Fibroblast of skin of left quadriceps (primary cell): ENCODE data around the gene ABL2.

ENCODE experiments used
- DNase-seq, 2 experiments: peaks; one replicate each; pipeline ENCODE4 v3.0.0-alpha.2; 2013; ENCODE audit warnings: low read depth in 2 of 2

ABL2 gene

DNA sequence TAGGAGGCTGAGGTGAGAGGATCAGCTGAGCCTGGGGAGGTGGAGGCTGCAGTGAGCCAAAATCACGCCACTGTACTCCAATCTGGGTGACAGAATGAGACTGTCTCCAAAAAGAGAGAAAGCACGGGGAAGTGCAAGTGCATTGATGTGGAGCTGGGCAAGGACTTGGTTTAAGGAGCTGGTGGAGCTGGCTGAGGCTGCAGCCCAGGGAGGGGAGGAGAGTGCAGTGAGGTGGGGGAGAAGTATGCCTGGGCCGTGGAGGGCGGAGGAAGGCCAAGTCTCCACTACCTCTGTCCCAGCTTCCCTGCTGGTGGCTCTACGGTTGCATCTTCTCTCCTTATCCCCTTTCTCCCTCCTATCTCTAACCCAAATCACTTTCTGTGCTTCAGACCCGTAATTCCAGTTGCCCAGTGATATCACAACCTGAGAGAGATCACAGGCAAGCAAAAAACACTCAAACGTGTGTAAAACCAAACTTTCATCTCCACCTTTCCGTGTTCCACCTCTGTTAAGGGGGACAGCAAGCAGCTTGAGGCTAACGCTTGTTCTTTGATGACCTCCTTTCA lies 136.5 kb downstream of the ABL2 start:
- no peak for DNase-seq

DNA sequence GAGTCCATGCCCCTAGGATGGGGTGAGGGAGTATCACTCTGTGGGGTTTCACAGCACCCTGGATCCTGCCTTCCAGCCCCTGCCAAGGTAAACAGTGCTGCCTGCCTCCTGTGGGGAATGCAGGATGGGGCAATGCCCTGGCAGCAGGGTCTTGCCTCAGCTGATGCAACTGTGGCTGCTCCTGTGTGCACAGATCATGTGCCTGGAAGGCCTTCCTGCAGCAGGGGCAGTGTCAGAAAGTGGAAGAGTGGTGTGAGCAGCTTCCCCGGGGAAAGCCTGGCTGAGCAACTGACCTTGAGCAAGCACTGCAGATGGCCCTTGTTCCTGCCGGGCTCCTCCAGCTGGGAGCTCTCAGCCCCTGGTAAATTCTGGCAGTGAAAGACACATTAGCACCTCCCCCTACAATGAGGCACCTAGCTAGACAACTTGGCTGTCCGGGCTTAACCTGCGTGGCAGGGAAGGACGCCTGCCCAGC lies 137.7 kb downstream of the ABL2 start:
- no peak for DNase-seq

DNA sequence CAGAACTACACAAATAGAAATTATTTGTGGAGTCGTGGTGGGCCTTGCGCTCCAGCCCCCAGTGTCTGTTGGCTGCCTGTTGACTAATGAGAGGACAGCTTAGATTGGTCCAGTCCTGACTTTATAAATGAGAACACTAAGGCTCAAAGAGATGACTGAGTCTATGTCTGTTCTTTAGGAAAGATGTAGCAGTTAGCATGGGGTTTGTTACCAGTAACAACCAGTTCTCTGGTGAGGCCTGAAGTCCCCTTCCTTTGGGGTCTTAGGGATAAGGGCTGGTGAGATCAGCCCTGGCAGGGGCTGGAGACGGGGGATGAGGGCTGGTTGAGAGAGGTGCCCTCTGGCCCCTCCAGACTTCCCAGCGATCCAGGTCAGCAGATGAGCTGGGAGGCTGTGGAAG lies 138.6 kb downstream of the ABL2 start:
- no peak for DNase-seq

DNA sequence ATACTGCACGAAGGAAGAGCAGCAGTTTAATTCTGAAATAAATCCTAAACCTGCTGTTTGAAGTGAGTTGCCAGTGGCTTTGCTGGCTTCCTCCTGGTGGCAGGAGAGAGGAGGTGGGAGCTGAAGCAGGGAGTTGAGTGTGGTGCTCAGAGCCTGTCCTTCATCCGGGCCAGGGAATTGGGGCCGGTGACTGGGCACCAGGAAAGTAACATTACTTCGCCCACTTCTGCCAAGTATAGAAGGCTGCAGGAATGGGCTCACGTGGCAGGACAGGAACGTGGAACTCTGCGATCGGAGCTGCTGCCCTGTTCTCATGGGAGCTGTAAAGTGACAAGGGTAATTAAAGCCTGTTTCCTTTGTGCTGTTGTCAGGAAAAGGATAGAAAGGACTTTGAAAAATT lies 139.0 kb downstream of the ABL2 start:
- no peak for DNase-seq

DNA sequence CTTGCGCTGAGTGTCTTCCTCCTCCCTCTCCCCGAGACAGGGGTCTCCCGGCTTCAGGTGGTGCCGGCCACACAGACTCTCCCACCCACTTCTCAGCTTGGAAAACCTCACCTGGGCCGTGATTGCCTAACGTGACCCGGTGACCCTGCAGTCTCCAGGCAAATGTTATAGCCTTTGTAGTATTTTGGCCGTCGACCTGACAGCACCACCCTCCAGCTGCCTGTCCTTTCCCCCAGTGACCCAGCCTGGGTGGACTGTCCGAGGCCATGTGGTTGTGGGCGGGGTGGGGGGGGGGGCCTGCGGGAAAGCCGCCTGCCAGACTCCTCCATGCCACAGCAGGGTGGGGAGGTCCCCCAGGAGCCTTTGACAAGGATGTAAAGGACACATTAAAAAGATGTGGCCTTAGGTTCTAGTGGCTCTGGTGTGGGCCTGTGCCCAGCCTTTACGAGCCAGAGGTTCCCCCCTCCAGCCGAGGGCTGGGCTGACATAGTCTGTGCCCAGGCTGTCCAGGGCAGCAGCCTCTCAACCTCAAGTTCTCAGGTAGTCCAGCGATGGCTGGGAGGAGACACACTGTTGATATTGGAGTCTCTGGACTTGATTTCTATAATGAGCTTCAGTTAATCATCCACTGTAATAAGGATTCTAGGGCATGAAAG lies 139.5 kb downstream of the ABL2 start:
- DNase-seq: no peak

DNA sequence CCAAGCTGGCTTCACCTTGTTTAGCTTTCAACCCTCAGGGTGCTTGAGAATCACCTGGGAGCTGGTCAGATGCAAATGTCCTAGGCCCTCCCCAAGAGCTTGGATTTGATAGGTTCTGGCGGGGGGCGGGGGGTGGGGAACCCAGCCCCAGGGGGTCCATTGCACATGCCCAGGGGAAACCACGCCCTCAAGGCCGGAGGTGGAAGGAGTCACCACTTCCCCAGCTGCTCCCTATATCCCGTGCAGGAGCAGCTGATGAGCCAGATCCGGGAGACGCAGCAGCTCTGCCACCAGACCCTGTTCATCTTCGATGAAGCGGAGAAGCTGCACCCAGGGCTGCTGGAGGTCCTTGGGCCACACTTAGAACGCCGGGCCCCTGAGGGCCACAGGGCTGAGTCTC lies 141.8 kb downstream of the ABL2 start:
- no peak for DNase-seq

DNA sequence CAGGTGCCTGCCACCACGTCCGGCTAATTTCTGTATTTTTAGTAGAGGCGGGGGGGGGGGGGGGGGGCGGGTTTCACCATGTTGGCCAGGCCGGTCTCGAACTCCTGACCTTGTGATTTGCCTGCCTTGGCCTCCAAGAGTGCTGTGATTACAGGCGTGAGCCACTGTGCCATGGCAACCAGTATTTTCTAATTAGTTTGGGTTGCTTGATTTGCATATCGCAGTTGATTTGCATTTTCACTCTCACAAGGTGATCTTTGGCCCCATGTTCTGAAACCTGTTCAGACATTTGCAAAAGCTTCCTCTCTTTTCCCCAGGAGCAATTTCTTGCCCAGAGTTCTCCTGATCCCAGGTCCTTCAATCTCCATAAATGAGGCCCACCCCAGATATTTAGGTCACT lies 145.9 kb downstream of the ABL2 start:
- no peak for DNase-seq

DNA sequence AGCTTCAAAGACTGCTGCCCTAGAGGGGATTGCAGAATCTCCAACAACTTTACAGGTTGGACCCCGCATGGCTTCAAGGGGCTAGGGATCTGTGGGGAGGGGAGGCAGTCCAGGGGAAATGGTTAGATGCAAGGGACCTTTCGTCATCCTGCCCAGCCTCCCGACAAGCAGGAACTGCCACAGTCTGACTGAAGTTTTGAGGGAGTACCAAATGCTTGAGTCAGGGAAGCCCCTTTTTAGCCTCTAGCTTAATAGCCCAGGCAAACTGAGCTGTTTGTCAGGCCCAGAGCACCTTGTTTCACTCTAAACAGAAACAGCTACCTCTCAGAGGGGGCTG lies 146.5 kb downstream of the ABL2 start:
- DNase-seq: no peak

DNA sequence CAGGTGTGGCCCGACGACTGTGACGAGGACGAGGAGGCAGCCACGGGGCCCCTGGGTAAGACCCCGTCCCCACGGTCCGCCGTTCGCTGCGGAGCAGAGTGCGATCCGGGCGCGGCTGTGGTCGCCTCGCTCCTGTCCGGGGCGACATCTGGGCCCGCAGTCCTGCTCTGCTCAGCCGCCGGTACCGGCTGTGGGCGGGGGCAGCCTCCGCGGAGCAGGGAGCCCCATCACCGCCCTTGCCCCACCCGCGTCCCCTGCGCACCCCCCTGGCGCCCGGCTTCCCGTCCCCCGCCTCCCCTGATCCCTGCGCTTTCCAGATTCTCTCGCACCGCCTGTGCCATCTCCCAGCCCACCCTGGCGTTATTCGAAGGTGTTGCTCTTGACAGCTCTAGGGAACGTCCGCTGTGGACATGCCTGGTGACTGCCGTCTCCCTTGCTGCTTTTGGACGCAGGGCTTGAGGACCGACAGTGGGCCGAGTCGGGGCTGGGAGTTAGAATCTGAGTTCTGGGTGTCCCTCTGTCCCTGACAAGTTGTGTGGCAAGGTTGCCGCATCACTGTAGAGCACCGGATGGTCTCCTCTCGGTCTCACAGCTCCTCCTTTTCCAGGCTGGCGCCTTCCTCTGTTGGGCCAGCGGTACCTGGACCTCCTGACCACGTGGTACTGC lies 147.0 kb downstream of the ABL2 start:
- DNase-seq: no peak

DNA sequence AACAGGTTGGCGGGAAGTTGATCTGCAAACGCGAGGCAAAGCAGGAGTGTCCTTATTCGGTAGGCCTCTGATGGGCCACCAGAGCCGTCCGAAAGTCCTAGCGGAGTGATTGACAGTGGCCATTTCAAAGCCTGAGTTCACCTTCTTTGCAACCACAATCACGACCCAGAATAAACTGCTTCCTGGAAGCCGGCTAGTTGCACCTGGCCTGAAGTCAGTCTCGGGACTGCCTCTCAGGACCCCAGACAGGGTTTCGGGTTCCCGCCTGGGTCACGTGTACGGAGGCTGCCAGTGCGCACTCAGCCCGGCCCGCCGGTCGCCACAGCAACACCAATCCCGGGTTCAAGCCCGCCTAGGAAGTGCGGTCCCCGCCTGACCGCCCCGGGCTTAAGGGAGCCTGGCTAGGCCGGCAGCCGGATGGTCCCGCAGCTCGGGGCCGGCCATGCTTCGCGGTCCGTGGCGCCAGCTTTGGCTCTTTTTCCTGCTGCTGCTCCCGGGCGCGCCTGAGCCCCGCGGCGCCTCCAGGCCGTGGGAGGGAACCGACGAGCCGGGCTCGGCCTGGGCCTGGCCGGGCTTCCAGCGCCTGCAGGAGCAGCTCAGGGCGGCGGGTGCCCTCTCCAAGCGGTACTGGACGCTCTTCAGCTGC lies 147.7 kb downstream of the ABL2 start, which contains the start of gene TOR3A:
Gene TOR3A (plus strand): TSS at position 384 of the 646 bp plus-strand sequence. CDS start 59 bp downstream, at position 443.
- DNase-seq: peak; percentile 61 to 64

DNA sequence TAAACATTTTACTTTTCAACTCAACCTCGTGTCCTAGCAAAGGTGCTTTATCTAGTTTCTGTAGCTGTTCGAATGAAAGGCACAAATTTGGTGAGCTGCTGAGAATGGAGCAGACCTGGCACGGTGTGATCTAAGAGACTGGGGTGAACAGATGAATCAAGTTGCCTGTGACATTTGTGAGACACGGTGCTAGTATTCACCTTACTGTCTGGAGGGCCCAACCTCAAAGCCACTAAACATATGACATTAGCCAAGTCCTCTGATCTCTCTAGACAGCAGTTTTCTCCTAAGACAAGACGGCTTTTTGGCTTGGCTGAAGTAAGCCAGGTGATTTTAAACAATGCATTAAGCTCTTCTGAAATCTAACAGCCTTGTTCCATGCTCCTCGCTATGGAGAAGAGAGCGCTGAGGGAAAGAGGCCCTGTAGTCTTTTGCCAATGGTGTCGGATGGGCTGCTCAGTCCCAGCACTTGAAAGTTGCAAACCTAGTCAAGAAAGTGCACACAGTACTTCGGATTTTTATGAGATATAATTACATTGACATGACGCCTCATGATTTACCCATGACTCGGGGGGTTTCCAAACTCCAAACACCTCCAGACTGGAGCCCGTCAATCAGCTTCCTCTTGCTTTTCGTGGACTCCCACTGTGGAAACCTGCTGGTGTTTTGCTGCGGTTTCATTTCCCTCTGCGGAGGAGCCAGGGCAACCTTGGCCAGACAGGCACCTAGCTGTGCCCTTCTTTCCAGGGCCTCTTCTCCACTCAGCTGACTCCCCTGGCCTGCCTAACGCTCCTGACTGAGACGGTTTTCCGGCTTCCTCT lies 148.4 kb downstream of the ABL2 start:
- DNase-seq: no peak

DNA sequence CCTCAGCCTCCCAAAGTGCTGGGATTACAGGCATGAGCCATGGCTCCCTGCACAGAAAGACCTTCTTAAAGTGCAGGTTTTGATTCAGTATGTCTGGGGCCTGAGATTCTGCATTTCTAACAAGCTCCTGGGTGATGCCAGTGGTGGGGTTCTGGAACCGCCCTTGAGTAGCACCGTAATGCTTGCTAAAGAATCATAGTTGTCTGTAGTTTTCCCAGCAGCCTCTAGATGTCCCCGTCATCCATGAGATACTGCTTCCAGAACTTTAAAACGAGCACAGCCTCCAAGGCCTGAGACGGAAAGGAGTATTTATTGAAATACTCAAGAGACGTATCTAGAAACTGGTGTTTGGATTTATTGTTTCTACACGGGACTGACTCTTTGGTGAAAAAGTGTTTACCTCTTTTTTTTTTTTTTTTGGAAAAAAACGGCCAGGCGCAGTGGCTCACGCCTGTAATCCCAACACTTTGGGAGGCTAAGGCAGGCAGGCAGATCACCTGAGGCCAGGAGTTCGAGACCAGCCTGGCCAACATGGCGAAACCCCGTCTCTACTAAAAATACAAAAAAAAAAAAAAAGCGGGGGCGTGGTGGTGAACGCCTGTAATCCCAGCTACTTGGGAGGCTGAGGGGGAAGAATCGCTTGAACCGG lies 150.2 kb downstream of the ABL2 start:
- DNase-seq: peak; percentile 45

DNA sequence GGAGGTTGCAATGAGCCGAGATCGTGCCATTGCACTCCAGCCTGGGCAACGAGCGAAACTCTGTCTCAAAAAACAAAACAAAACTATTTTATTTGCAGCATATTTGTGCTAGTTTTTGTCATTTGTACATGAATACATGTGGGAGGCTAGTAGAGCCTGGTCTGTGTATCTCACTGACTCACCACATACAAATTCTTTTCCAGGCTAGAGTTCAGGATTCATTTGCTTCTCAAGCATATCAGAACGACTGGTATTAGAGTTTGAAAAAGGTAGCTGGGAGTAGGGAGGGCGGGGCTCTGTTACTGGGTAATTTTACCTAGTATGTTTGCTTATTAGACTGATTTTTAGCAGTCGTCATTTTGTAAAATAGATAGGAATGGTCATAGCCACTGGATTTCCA lies 152.1 kb downstream of the ABL2 start:
- DNase-seq: no peak

DNA sequence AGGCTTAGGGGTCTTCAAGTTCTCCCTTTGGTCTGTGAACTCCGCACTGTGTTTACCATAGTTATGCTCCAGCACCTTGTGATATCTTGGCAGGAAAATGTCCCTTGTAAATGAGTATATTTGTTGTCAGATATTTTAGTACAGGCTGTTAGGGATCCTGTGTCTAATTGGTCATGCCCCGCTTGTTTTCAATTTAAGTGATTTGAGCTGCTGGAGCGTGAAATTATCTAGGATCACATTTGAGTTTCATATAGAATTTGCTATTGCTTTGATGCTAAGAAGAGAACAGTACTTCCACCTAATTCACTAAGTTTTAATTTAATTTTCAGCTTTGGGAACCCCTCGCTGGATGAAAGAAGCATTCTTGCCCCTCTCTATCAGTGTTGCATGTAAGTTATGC lies 163.0 kb downstream of the ABL2 start:
- no peak for DNase-seq

DNA sequence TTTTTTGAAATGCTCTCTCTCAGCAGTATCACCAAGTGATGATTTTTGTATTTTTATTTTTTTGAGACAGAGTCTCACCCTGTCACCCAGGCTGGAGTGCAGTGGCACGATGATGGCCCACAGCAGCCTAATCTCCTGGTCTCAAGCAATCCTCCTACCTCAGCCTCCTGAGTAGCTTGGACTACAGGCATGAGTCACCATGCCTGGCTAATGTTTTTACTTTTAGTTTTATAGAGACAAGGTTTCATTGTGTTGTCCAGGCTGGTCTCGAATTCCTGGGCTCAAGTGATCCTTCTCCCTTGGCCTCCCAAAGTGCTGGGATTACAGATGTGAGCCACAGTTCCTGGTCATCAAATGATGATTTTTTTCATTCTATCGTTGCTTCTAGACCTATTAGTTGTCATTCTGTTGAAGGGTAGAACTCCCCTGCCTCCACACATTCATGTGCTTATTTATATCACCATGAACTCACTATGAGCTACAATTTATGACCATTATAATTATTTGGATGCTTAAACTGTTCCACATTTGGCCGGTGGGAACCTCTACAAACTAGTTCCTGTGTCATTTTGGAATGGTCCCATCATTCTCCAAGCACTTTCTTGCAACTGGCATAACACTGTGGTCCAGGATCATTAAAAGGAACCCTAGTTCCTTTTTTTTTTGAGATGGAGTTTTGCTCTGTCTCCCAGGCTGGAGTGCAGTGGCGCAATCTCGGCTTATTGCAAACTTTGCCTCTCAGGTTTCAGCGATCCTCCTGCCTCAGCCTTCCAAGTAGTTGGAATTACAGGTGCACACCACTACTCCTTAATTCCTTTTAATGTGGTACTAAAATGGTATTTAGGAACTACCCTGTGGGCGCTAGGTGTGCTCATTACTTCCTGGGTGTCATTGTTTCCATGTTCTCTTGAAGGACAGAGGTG lies 167.9 kb downstream of the ABL2 start:
- DNase-seq: no peak

DNA sequence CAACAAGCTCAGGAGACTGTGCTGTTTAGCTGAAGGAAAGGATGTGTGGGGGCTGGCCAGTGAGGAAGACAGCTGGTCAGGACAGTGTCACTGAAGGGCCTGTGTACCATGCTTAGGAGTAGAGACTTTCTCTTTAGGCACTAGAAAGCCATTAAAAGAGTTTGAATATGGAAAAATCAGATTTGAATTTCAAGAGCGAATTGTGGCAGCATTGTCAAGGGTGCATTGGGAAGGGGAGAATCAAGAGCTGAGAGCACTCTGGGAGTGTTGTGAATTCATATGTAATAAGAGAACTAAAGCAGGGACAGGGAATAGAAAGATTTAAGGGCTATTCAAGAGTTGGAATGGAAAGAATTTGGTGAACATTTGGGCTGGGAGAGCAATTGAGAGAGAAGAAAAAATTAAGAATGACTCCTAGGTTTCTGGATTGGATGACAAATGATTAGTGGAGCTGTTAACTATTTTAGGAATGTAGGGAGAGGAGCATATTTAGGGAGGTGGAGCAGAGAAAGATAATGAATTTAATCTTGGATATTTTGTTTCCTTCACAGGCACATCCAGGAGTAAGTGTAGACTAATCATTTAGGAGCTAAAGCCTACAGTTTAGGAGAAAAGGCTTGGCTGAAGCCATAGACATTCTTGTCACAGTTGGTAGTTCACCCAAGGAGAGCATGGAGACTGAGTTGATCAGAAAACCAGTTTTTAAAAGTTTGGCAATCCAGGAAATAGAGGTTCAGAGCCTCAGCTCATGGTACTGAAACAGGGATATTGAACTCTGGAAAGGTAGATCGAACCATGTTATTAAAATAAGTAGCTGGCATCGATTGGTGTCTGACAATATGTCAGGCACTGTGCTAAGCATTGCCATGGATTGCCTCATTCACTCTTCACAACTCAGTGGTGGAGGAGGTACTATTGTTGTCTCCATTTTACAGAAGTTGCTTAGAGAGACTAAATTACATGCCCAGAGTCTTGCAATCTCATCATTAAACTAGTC lies 170.7 kb downstream of the ABL2 start:
- DNase-seq: peak; percentile 80 to 81

DNA sequence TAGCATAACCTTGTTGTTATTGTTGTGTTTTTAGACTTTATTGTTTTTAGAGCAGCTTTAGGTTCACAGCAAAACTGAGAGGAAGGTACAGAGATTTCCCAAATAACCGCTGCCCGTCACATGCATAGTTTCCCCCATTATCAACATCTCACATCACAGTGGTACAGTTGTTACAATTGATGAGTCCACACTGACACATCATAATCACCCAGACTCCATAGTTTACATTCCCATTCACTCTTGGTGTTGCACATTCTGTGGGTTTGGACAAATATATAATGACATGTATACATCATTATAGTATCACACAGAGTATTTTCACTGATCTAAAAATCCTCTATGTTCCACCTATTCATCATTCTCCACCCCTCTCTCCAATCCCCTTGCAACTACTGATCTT lies 173.5 kb downstream of the ABL2 start:
- no peak for DNase-seq

DNA sequence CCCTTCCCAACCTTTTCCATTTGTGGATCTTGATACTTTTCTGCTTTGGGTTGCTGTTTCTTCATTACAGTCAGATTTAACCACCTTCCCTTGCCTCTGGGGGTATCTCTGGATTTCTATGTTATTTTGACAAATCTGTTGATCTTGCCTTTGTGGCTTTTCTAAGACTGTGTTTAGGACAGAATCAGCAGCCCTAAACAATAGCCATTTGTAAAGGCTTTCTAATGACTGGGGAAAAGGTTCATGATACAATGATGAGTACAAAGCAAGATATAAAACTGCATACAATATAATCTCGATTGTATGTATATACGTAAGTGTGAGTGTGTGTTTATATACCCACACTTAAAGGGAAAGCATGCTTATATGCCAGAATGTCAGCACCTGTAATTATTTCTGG lies 176.0 kb downstream of the ABL2 start:
- DNase-seq: no peak

DNA sequence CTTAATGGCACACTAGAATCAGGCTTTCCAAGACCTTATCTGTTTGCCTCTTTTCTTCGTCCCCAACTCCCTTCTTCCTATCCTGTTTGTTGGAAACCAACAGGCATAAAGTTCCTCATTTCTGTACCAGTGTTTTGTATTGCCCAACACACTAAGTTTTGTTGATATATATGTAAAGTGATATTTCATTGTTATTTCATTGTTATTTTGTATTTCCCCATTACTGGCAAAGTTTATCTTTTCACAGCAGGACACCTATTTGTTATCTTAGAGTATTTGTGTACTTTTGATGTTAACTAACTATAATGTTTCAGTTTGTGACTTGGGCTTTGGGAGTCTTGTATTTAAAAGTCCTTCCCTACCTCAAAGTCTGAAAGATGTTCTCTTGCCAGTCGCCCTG lies 176.7 kb downstream of the ABL2 start:
- no peak for DNase-seq
